GM23338 (cell line): ENCODE measurements around the gene DHRS12.

ENCODE experiments used
- CTCF ChIP-seq, 2 experiments: fragments of 200-600 bp in 1 of 2; sonication (generic) in 1 of 2; conservative IDR thresholded peaks; 2 replicates each; pipeline versions ENCODE4 v1.5.1 to v1.6.1; 2016 to 2017; ENCODE audit warnings: antibody characterized with exemption in 2 of 2, low read depth in 2 of 2, mild to moderate bottlenecking in 2 of 2, moderate library complexity in 1 of 2
- JUNB ChIP-seq: IDR thresholded peaks from one replicate; pipeline ENCODE4 v1.6.1; 2016; ENCODE audit warnings: antibody characterized with exemption; ENCODE audit not compliant: unreplicated experiment
- POLR2AphosphoS5 ChIP-seq: IDR thresholded peaks from 2 replicates; pipeline ENCODE4 v1.6.1; 2016; ENCODE audit warnings: antibody characterized with exemption, low read depth
- ZNF462 ChIP-seq: fragments of 250-450 bp; sonication (Bioruptor Pico); IDR thresholded peaks from 2 replicates; pipeline ENCODE4 v1.5.0; 2020; ENCODE audit warnings: mild to moderate bottlenecking, moderate library complexity

- TF ChIP-seq CTCF (conservative IDR thresholded peaks at IDR 0.05; ENCODE audit: low read depth in 2 of 2), result no peak
- no peak for TF ChIP-seq POLR2AphosphoS5
- no peak for TF ChIP-seq ZNF462 (CRISPR knock-in tag)
- TF ChIP-seq JUNB, result no peak
Observed at GRCh38 chr13:51785712-51786424, 18.1 kb downstream of the DHRS12 start.
